Measurements from ENCODE around the gene DVL3. TPM values are rescaled to one million over a fixed set of nuclear protein-coding genes. Genes with fewer than 3 reads are reported as not detected.

The DVL3 gene
- total RNA-seq, 4 donors from 2014 or later: 56.8 to 117 (median 66.4) TPM

GRCh38 chr3:184176377-184177330 is 21.5 kb downstream of the DVL3 start:
- no peaks in the 10 kb centered on the region for H3K27me3 ChIP-seq
- peaks cover 3 to 62% (median 25%) of the 10 kb centered on the region in 3 donors for H3K4me1 ChIP-seq
- peak overlapping the region; percentile 60 to 97 for H3K4me3 ChIP-seq
- TF ChIP-seq POLR2AphosphoS5 (IDR thresholded peaks at IDR 0.05) (peak; percentile 44), POLR2A (IDR thresholded peaks at IDR 0.05) (no peak), EP300 (IDR thresholded peaks at IDR 0.05) (no peak)
- TF ChIP-seq, protein P1, sequence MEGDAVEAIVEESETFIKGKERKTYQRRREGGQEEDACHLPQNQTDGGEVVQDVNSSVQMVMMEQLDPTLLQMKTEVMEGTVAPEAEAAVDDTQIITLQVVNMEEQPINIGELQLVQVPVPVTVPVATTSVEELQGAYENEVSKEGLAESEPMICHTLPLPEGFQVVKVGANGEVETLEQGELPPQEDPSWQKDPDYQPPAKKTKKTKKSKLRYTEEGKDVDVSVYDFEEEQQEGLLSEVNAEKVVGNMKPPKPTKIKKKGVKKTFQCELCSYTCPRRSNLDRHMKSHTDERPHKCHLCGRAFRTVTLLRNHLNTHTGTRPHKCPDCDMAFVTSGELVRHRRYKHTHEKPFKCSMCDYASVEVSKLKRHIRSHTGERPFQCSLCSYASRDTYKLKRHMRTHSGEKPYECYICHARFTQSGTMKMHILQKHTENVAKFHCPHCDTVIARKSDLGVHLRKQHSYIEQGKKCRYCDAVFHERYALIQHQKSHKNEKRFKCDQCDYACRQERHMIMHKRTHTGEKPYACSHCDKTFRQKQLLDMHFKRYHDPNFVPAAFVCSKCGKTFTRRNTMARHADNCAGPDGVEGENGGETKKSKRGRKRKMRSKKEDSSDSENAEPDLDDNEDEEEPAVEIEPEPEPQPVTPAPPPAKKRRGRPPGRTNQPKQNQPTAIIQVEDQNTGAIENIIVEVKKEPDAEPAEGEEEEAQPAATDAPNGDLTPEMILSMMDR (IDR thresholded peaks at IDR 0.05): peak in 2 of 4 experiments; percentile 4 to 9
- H3K27ac ChIP-seq: peak overlapping the region; percentile 41 to 98 (median 92)
- H3K9me3 ChIP-seq: no peaks in the 10 kb centered on the region
- peak; percentile 66 for ATAC-seq
- H3K36me3 ChIP-seq: peaks cover 4 to 60% of the 10 kb centered on the region in 2 donors
- 0 to 14% methylated on average over 3 to 11 of the region's 19 CpGs for WGBS, 2 donors (ENCODE audit: low coverage in 1 of 2)

DNA sequence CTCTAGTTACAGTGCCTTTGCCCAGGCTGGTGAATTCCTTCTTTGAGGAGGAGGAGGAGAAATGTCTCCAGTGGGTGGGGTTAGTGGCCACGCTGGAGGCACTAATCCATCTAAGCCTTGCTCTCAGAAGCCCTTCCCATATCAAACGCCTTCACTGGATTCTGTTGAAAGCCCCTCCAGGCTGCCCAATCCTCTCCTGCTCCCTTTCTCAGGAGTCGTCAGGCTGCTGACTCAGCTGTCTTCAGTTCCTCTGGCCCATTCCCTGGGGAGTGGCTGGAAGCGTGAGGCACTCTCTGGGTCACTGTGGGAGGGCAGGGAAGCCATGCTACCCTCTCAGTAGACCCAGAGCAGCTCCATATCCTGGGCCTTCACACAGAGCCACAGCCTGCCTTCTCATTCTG is 22.2 kb downstream of the DVL3 start:
- peaks cover 4 to 60% of the 10 kb centered on the region in 2 donors for H3K36me3 ChIP-seq
- H3K9me3 ChIP-seq: no peaks in the 10 kb centered on the region
- H3K27me3 ChIP-seq: no peaks in the 10 kb centered on the region
- 7% methylated on average over 3 of the region's 4 CpGs; no CpG with 5 or more reads in 1 of the 2 donors for WGBS, 2 donors (ENCODE audit: low coverage in 1 of 2)
- peaks cover 3 to 62% (median 25%) of the 10 kb centered on the region in 3 donors for H3K4me1 ChIP-seq
- peak overlapping the region in 3 of 4 donors; percentile 91 to 98 (median 94) for H3K27ac ChIP-seq
- no peak for TF ChIP-seq EP300 (IDR thresholded peaks at IDR 0.05)
- no peak for TF ChIP-seq POLR2A (IDR thresholded peaks at IDR 0.05)
- TF ChIP-seq POLR2AphosphoS5 (IDR thresholded peaks at IDR 0.05): no peak
- TF ChIP-seq, protein P1 (IDR thresholded peaks at IDR 0.05): no peak
- no peak for ATAC-seq
- H3K4me3 ChIP-seq: peak overlapping the region in 1 of 2 donors; percentile 97

DNA sequence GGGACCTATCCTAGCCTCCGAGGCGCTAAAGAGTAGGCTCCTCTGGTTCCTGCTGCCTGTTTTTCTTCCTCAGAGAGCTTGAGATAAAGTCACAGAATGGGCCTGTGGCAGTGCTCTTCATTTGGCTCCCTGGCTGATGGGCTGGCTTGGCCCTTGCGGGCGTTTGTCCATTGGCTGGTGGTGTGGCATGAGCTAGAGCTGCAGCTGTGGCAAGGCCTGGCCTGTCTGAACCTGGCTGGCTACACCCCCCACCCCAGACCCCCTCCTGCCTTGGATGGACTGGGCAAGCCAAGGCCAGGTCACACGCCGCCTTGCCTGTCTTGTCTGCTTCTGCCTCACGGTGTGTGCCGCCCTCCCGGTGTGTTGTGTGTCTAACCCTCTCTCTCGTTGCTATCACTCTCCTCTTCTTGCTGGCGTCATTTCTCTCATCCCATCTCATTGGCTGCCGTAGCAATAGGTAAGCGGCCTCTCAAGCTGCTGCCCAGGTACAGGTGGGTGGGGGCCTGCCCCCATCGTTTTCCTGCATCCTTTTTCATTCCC is 22.7 kb downstream of the DVL3 start:
- Histone ChIP-seq H3K36me3 (peaks cover 4 to 60% of the 10 kb centered on the region in 2 donors), H3K27ac (peak overlapping the region in 3 of 4 donors; percentile 91 to 98 (median 94)), H3K4me3 (peak overlapping the region in 1 of 2 donors; percentile 97), H3K9me3 (no peaks in the 10 kb centered on the region), H3K4me1 (peaks cover 3 to 62% (median 25%) of the 10 kb centered on the region in 3 donors), H3K27me3 (no peaks in the 10 kb centered on the region)
- no peak for ATAC-seq
- WGBS, 2 donors (ENCODE audit: low coverage in 1 of 2): 72 to 90% methylated on average over 6 to 10 of the region's 14 CpGs
- no peak for TF ChIP-seq POLR2AphosphoS5 (IDR thresholded peaks at IDR 0.05)
- no peak for TF ChIP-seq EP300 (IDR thresholded peaks at IDR 0.05)
- TF ChIP-seq, protein P1 (IDR thresholded peaks at IDR 0.05): no peak
- TF ChIP-seq POLR2A (IDR thresholded peaks at IDR 0.05): no peak

DNA sequence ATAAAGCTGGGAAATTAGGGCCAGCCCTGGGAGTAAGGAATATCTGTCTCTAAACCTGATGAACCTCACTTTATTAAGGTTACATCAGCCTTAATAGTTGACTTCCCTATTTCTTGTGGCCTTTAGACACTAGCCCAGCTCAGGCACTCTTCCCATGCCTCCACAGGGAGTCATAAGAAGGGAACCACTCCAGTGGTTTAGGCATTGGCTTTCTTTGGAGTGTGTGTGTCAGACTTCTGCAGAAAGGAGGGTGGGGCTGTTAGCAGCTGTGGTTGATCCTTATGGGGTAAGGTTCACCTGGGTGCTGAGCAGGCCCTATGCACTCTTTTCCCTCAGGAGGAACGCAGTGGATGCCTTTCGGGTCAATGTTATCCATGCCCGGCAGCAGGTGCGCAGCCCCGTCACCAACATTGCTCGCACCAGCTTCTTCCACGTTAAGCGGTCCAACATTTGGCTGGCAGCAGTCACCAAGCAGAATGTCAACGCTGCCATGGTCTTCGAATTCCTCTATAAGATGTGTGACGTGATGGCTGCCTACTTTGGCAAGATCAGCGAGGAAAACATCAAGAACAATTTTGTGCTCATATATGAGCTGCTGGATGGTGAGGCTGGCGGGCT is 23.5 kb downstream of the DVL3 start:
- WGBS, 2 donors (ENCODE audit: low coverage in 1 of 2): 92 to 96% methylated on average over 5 to 6 of the region's 13 CpGs
- H3K36me3 ChIP-seq: peaks cover 4 to 68% of the 10 kb centered on the region in 2 donors
- peaks cover 3 to 58% (median 25%) of the 10 kb centered on the region in 3 donors for H3K4me1 ChIP-seq

More for the DNA sequence above, 23.5 kb downstream of the DVL3 start:
- no peak for TF ChIP-seq POLR2A (IDR thresholded peaks at IDR 0.05)
- TF ChIP-seq POLR2AphosphoS5 (IDR thresholded peaks at IDR 0.05): no peak
- TF ChIP-seq, protein P1 (IDR thresholded peaks at IDR 0.05): no peak
- TF ChIP-seq EP300 (IDR thresholded peaks at IDR 0.05): no peak
- Histone ChIP-seq H3K27ac (no peak overlapping the region), H3K9me3 (no peaks in the 10 kb centered on the region), H3K27me3 (no peaks in the 10 kb centered on the region), H3K4me3 (no peak overlapping the region)
- no peak for ATAC-seq

Measured in gastroesophageal sphincter (tissue), 4 donors.